Fibroblast of skin of abdomen (primary cell): Measurements from ENCODE around the gene DNM3. TPM values are rescaled to one million over a fixed set of nuclear protein-coding genes. Genes with fewer than 3 reads are reported as not detected.
"Not testable (repeated sequence)": the region's sequence is repeated elsewhere in the genome, so short reads cannot be mapped to it uniquely, and the experiment has no call there.

Experiments used
- DNase-seq: peaks from one replicate; pipeline ENCODE4 v3.0.0-alpha.2; 2013
- polyA plus RNA-seq, 2 experiments: library from polyadenylated mRNA; unstranded; fragments of 120-200 nt; gene quantifications; one replicate each; pipeline ENCODE4 v1.2.1, GENCODE V29; 2013; ENCODE audit not compliant: insufficient read length in 2 of 2

The DNM3 gene
- polyA plus RNA-seq (2013, experiment 1 of 2; ENCODE audit: insufficient read length), result 3.2 TPM
- 2.3 TPM for polyA plus RNA-seq (2013, experiment 2 of 2; ENCODE audit: insufficient read length)

DNA sequence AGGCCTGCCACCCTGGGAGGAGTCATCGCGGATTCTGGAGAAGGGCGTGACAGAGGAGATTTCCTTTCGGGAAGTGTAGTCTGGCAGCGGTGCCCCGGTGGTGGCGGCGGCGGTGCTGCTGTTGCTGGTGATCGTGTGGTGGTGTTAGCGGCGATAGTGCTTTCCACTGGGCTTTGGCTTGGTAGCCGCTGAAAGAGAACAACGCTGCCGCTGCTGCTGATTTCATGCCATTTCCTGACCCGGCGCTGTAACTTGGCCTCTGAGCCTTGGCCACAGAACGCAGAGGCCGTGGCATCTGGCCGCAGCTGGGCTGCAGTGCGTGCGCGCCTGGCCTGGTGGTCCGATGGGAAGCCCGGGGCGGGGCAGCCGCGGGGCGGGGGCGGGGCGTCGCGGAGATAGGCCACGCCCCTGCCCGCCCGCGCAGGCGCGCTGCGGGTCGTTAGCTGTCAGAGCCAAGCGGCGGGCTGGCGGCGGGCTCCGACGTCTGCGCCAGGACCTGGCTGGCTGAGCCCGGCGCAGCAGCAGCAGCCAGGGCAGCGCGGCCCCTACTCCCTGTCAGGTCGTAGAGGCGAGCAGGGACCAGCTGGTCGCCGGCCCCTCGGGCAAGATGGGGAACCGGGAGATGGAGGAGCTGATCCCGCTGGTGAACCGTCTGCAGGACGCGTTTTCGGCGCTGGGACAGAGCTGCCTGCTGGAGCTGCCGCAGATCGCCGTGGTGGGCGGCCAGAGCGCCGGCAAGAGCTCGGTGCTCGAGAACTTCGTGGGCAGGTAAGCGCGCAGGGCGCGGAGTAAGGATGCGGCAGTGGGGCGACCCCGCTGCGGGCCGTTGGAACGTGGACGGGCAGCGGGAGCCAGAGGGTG lies at the start of gene DNM3:
TSS of gene DNM3 (plus strand) at position 449 of the 861 bp plus-strand sequence. CDS start at position 608, 159 bp downstream.
- peak; percentile 79 for DNase-seq

DNA sequence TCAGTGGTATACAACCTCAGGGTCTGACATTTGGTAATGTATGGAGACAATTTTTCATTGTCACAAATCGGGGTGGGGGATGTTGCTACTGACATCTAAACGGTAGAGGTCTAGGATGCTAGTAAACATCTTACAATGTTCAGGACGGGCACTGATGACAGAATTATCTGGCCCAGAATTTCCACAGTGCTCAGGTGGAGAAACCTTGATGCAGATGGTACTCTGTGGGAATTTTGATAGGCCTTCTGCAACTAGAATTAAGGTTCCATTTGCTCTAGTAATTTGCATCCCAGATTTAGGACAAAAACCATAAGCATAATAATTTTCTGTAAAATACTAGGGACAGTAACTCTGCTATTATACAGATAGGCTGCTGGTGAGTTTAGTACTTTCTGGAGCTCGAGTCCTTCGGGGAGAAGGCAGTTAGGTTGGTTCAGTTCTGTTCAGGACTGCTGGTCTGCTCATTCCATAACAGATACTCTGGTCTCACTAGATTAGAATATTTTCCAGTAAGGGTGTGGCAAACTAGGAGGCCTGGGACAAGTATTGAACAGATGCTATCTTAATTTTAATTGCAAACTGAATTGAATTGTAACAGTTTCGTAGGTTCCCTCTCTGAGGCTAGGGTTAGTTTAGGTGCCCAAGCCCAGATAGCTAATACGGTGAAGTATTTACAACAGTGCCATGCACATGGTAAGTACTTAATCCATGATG lies 48.5 kb upstream of the DNM3 start:
- DNase-seq, result no peak

DNA sequence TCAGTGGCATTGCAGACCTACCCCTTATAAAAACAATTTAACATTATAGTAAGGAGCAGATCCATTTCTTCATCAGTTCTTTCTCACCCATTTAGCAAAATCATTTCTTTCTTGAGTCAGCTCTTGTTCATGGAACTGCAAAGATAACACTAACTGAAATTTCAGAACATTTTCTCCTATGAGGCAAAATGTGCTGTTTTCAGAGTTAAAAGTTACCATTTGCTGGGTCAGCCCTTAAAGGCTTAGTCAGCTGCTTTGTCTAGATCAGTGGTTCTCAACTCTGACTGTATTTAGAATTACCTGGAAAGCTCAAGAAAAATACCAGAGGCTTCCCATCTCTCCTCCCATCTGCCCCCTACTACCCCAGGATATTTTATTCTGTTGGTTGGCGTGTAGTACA lies 47.7 kb upstream of the DNM3 start:
- DNase-seq, result no peak

DNA sequence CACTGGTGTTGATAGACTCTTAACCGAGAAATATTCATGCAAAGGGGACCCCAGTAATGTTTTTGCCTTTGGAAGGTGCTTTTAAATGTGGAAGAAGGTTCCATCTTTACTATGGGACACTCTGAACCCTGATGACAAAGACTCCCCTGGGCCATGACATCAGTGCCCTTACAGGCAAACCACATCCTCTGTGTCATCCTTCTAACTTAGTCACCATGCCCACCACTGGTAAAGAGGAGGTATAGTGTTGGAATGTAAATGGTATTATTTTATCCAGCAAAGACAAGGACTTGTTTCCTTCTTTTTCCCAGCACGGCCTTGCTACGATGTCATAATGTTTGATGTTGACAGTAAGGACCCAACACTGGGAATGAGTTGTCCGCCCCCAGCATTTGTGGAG lies 47.2 kb upstream of the DNM3 start:
- peak; percentile 63 for DNase-seq

DNA sequence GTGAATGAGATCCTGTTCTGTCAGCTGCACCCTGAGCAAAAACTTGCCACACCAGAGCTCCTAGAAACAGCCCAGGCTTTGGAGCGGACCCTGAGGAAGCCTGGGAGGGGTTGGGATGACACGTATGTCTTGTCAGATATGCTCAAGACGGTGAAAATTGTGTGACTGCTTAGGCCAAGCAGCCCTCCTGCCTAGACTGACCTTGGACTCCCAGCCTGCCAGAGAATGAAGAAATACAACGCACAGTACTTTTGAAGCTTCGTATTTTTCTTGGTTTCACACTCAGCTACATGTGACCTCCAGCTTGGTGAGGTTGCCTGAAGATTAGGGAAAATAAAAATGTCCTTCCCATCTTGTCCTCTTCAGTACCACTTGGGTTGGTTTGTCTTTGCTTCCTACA lies 44.7 kb upstream of the DNM3 start:
- DNase-seq, result no peak

DNA sequence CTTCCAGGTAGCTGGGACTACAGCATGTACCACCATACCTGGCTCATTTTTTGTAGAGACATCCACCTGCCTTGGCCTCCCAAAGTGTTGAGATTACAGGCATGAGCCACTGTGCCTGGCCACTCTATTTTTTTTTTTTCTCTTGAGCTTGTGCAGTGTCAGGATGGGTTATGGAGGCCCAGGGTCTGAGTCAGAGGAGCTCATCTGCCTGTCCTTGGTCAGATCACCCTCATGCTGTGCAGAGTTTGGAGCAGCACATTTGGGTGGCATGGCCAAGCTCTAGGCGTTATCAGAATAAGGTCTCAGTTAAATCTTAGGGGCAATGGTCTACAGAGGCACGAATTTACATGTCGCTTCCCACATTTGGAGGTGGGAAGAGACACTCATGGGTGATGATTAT lies 43.0 kb upstream of the DNM3 start:
- no peak for DNase-seq

DNA sequence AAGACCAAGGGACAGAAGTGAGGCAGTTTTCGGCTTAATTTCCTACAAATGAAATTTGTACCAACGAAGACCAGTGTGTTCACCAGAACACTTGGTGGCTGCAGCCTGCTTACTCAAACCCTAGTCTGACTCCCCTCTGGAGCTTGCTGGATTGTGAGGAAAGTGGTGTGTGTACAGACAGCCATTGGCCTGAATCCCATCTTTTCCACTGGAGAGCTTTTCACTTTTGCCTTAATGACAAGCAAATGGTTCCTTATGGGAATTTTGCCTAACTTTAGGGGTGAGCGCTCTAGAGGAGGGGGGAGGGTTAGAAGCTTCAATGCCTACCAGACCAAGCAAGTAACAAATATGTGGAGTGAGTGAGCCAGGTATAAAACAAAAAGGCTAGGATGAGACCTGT lies 42.5 kb upstream of the DNM3 start:
- DNase-seq, result no peak

DNA sequence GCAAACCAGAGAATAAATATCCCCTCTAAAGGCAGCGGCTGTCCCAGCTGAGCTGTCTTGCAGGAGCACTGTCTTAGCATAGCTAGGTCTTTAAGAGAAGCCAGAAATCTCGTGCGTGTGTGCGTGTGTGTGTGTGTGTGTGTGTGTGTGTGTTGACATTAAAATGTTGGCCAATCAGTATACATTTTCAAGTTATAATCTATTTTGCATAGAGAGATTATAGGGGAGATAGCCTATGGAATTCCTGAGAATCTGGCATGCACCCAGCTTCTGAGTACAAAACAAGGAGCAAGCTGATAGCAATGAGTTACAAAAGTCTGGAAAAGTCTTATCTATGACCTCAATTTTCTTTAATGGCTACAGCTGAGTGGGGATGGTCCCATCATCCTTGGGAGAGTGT lies 42.1 kb upstream of the DNM3 start:
- DNase-seq, result no peak

DNA sequence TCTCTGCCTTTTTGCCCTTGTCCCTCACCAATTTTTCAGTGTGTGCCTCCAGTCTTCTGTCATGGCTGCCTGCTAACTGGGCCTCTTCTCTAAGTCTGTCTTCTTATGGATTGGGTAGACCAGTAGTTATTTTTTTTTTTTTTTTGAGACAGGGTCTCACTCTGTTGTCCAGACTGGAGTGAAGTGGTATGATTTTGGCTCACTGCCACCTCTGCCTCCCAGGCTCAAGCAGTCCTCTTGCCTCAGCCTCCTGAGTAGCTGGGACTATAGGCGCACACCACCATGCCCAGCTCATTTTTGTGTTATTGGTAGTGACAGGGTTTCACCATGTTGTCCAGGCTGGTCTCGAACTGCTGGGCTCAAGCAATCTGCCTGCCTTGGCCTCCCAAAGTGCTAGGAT lies 41.6 kb upstream of the DNM3 start:
- DNase-seq, result not testable (repeated sequence)

DNA sequence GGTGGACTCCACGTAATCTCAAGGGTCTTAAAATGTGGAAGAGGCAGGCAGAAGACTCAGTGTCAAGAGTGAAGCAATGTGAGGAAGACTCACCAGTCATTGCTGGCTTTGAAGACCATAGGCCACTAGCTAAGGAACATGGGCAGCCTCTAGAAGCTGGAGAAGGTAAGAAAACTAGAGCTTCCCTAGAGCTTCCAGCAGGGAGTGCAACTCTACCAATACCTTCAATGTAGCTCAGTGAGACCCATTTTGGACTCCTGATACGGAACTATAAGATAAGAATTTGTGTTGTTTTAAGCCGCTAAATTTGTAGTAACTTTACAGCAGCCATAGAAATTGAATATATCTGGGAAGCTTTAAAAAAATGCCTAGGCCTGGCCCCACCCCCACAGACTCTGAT lies 41.0 kb upstream of the DNM3 start:
- no peak for DNase-seq

DNA sequence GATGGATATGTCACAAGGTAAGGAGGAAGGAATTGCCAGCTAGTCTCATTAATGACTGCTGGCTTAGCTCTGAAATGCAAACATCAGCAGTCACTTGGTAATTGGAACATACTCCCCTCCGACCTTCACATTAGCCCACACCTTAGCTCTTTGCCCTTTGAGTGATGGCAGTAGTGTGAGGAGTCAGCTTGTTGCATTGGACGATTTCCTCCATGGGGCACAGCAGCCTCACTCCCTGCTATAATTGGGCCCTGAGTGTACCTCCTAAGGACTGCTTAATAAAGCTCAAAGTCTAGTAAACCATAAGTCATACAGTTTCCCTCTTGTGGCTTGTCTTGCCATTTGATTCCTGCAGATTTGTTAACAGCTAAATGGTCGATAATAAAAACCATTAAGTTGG lies 40.4 kb upstream of the DNM3 start:
- no peak for DNase-seq

DNA sequence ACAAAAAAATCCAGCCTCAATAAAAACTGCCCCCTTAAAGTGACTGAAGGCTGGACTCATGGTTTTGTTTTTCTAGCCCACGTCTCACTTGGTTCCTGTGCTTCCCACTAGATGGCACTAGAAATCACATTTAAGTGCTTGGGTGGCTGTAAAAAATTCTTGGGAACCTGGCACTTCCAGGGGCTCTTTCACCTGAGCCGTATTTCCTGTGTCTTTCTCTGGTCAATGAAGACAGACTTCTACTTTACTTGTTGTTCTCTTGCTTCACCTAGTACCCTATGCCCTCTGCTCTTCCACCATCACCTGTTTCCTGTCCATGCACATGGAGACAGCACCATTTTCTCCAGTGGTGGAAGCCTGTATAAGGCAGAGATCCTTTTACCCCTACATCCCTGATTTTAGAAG lies 39.8 kb upstream of the DNM3 start:
- DNase-seq, result peak; percentile 35

DNA sequence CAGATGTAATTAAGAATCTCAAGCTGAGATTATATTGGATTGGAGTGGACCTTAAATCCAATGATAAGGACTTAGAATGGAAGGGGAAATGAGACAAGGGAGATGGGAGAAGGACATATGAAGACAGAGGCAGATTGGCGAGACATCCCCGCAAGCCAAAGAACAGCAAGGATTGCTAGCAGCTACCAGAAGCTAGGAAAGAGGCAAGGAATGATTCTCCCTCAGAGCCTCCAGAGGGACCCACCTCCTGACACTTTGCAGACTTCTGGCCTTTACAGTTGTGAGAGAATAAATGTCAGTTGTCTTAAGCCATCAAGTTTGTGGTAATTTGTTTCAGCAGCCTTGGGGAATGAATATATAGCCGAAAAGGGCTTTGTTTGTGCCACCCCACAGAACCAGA lies 39.1 kb upstream of the DNM3 start:
- no peak for DNase-seq

DNA sequence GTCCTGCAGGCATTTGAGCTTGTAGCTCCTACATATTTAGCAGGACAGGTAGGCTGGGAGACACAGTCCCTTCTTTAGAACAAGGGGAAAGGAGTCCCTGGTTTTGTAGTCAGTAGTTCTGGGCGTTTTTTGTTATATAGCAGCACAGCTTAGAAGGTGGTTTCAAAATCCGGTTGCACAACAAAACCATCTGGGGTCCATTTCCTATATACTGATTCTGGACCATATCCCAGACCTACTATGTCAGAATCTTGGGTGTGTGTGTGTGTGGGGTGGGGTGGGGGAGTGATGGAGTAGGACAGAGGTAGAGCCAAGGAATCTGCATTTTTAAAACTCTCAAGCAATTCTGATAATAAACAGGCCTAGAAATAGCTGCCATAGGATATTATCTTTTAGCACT lies 38.3 kb upstream of the DNM3 start:
- DNase-seq, result peak; percentile 71

DNA sequence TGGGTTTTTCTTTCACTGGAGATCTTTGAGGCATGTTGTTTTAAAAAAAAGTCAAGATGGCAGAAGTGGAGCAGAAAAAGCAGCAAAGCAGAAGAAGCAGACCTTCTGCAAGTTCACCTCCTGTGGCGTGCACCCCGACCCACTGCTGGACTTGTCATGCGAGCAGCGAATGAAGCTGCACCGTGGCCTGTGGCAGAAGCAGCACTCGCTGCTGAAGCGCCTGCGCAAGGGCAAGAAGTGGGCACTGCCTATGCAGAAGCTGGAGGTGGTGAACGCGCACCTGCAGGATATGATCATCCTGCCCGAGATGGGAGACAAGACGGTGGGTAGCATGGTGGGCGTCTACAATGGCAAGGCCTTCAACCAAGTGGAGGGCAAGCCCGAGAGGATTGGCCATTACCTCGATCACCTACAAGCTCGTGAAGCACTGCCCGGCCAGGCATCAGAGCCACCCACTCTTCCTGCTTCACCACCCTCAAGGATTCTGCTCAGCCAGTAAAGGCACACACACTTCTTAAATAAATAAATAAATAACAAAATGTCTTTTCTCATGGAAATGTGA lies 37.8 kb upstream of the DNM3 start:
- no peak for DNase-seq

DNA sequence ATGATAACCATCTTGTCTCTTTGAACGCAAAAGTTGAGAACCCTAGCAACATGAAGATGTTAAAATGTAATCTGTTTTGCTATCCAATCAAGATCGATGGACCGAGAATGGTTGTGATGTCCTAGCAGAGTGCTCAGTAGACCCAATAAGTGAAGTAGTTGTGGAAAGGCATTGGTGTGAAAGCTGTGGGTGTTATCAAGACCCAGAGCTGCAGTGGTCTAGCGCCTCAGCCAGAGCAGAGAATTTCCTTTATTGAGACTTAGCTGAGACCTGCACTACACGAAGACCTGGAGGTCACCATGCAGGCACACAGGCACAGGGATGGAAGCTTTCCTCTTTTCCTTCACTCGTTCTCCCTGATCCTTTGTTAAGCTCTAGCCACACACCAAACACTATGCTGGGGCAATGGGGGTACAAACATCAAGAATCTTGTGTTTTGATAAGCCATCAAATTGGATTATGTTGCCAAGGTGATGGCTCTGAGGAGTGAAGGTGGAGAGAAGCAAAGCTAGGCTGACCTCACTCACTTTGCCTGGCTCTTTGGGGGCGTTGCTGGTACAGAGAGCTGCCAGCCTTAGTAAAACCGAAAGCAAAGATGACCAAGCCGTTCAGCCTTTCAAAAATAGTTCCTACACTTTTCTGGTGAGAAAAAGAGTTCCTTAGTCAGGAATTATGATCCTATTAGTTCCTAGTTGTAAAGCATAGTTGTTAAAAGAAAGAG lies 35.7 kb upstream of the DNM3 start:
- DNase-seq, result no peak

DNA sequence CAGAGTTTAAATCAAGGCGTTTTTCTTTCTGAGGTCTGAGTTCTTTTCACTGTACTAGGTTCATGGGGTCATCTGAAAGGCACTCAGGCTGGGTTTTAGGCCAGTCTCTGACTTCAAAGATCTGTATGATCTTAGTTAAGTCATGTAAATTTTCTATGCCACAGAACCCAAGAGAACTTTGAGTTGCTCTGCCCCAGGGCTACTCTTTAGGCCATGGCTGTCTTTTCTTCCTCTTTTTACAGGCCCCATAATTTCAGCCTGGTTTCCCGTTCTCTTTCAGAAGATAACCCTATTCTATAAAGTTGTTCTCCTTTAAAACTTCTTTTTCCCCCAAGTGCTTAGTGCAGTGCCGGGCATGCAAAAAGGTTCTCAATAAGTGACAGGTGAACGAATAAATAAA lies 33.7 kb upstream of the DNM3 start:
- DNase-seq, result no peak

DNA sequence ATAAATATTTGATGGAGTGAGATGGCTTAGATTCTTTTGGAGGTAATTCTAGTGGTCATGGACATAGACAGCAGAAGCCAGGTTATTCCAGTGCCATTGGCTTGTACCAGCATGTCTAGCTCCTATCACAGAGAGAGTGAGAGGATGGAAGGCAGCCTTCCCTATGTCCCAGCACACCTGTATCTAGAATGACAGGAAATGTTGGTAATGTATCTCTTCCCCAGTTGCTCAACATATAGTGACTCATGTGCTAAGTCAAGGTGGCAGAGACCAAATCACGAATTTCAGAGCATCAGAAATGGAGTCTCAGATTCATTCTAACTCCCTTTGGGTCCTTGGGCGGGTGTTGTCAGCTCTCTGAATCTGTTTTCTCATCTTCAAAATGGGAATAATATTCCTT lies 31.5 kb upstream of the DNM3 start:
- no peak for DNase-seq

DNA sequence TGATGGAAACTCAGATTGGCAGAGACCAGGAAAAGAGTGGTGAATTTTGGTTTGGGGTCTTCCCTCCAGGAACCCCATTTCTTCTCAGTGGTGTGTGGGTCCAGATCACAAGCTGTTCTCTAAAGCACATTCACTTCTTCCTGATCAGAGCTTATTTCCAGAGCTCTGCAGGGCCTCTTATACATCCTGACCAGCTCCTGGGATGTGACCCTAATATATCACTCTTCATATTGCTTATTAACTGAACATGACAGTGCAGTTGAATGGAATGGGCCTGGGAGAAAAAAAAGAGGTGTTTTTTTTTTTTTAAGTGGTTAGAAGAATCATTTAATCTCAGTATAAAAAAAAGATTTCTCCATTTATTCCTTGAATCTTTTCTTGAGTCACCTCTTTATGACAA lies 29.6 kb upstream of the DNM3 start:
- no peak for DNase-seq

DNA sequence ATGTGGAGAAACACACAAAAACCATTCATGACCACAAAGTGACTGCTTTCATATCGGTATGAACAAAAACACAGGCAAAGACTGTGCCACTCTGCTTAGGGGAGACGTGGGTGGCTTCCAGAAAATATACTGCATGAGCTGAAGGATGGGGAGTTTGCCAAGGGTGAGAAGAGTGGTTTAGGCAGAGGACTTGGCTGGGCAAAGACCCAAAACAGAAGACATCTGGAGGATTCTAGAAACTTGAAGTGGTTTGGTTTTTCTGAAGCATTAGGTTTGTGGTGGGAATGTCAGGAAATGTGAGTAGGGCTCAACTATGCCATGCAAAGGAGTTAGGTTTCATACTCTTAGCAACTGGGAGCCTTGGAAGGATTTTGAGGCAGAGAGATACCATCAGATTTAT lies 26.6 kb upstream of the DNM3 start:
- DNase-seq, result peak; percentile 78

DNA sequence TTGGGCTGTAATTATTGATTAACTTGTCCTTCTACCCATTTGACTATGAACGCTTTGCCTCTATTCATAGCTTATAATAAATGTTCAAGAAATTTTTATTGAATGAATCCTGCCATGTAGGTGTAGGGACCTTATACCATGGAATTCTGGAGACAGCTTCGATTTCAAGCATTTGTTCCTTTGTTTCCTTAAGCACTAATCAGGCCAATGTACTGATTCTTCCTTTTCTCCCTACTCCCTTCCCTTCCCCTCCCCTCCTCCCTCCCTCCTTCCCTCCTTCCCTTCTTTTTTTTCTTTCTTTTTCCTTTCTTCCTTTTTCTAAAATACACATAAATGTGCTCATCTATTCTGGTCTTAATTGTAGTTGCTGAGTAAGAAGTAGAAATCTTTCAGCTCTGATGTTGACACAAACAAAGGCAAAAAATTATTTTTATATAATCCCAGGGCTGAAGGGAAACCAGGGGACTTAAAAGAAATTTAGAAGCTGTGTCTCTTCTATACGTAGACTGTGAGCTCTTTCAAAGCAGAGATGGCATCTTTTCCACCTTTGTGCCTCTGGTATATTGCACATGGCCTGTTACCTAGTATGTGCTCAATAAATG lies 24.9 kb upstream of the DNM3 start:
- no peak for DNase-seq

DNA sequence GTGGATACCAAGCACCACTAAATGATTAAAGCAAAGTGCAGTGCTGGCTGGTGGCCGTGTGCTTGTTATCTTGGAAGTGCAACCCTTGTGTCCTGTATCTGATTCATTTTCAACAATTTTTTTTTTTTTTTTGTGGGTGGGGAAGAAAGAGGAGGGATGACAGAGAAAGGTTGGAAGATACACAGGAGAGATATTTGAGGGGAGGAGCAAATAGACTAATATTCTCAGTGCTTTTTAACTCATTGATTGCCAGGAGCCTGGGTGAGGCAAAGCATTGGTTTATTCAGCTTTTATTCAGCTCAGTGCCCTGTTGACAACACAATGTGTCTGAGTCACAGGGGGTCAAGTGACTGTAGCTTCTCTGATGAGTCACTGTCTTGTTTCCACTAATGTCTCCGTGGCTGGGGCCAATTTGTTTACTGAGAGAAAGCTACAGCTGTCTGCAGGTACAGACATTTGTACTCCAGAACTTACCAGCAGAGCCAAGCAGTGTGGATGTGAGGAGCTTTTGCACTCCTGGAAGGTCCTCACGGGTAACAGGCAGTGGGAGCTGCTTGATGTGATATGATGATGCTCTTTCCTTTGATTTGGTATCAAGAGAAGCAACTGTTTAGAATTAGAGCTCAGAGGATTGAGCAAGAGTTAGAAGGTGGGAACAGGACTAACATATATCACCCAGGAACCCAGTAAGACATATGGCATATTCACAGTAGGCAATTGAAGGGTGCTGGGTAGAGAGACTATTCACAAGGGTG lies 23.6 kb upstream of the DNM3 start:
- peak; percentile 70 for DNase-seq
